IMR-90 (cell line): Measurements from ENCODE around the gene DOK1. TPM values are rescaled to one million over a fixed set of nuclear protein-coding genes. Genes with fewer than 3 reads are reported as not detected.

ENCODE experiments used
- ATAC-seq: fragments of 200-7000 bp; cut with Tn5 transposase; 2 replicates; pipeline ENCODE4 v1.9.1; 2020; ENCODE audit warnings: low read depth, mild to moderate bottlenecking, moderate library complexity
- BruUV-seq: library from RNA; stranded (reverse); fragments of 400-500 nt; replicated peaks from 2 replicates; lab custom pipeline; 2021; lab: Mats Ljungman, UMichigan
- CTCF ChIA-PET: fragments of 300-600 bp; formaldehyde crosslinking; extraction: SDS; loops from one replicate; lab custom pipeline; 2021; ENCODE audit warnings: antibody characterized with exemption; lab: Yijun Ruan, JAX
- POLR2A ChIA-PET: fragments of 300-600 bp; sonication (Branson Sonifier 250); formaldehyde crosslinking; loops from one replicate; lab custom pipeline; 2022; ENCODE audit warnings: antibody characterized with exemption; ENCODE audit not compliant: unreplicated experiment; lab: Charles Lee
- DNase-seq: peaks from one replicate; pipeline ENCODE4 v3.0.0; 2013
- H2AFZ ChIP-seq: replicated peaks from 2 replicates; pipeline ENCODE3; 2013; ENCODE audit warnings: low read length, mild to moderate bottlenecking; ENCODE audit not compliant: poor library complexity
- H2AK5ac ChIP-seq: 2 replicates; pipeline ENCODE4 v1.6.1; 2013; ENCODE audit warnings: low read depth, low read length, inconsistent platforms
- H2AK9ac ChIP-seq: replicated peaks from 2 replicates; pipeline ENCODE3; 2013; ENCODE audit warnings: mild to moderate bottlenecking, low read depth, low read length, moderate library complexity; ENCODE audit not compliant: poor library complexity
- H2BK120ac ChIP-seq: 2 replicates; pipeline ENCODE4 v1.6.1; 2013; ENCODE audit warnings: low read depth, low read length, inconsistent platforms
- H2BK15ac ChIP-seq: 3 replicates; pipeline ENCODE4 v1.6.1; 2013; ENCODE audit warnings: low read depth, low read length, inconsistent platforms
- H2BK20ac ChIP-seq: 2 replicates; pipeline ENCODE4 v1.6.1; 2013; ENCODE audit warnings: low read depth, mild to moderate bottlenecking, inconsistent platforms, low read length, moderate library complexity
- H2BK5ac ChIP-seq: 2 replicates; pipeline ENCODE4 v1.6.1; 2013; ENCODE audit warnings: mild to moderate bottlenecking, low read depth, low read length, inconsistent platforms; ENCODE audit not compliant: poor library complexity, severe bottlenecking
- H3K14ac ChIP-seq: replicated peaks from 2 replicates; pipeline ENCODE4 v1.6.1; 2013; ENCODE audit warnings: low read depth, low read length, inconsistent platforms
- H3K18ac ChIP-seq: 2 replicates; pipeline ENCODE4 v1.6.1; 2013; ENCODE audit warnings: low read depth, low read length, control low read depth
- H3K23ac ChIP-seq: 2 replicates; pipeline ENCODE4 v1.6.1; 2013; ENCODE audit warnings: low read depth, low read length, inconsistent platforms
- H3K27ac ChIP-seq: 2 replicates; pipeline ENCODE4 v1.5.1; 2013; ENCODE audit warnings: mild to moderate bottlenecking, control low read depth, low read length; ENCODE audit not compliant: insufficient read depth
- H3K27me3 ChIP-seq: 2 replicates; pipeline ENCODE4 v1.6.1; 2013; ENCODE audit warnings: low read length; ENCODE audit not compliant: control insufficient read depth, insufficient read depth
- H3K36me3 ChIP-seq: 2 replicates; pipeline ENCODE4 v1.6.1; 2013; ENCODE audit warnings: low read length, mixed read lengths; ENCODE audit not compliant: control insufficient read depth, insufficient read depth
- H3K4ac ChIP-seq: 2 replicates; pipeline ENCODE4 v1.6.1; 2013; ENCODE audit warnings: low read depth, low read length, inconsistent platforms
- H3K4me1 ChIP-seq: 2 replicates; pipeline ENCODE4 v1.6.1; 2013; ENCODE audit warnings: low read length, mixed read lengths; ENCODE audit not compliant: control insufficient read depth, insufficient read depth
- H3K4me2 ChIP-seq: 2 replicates; pipeline ENCODE4 v1.6.1; 2013; ENCODE audit warnings: low read depth, mild to moderate bottlenecking, control low read depth, low read length, moderate library complexity
- H3K4me3 ChIP-seq: 2 replicates; pipeline ENCODE4 v1.5.1; 2013; ENCODE audit warnings: low read depth, mild to moderate bottlenecking, control low read depth, low read length, moderate library complexity; ENCODE audit not compliant: insufficient read depth
- H3K56ac ChIP-seq: 2 replicates; pipeline ENCODE4 v1.6.1; 2013; ENCODE audit warnings: low read length, inconsistent platforms; ENCODE audit not compliant: insufficient read depth; ENCODE audit errors: extremely low read depth
- H3K79me1 ChIP-seq, 2 experiments: 2 replicates each; pipeline ENCODE4 v1.6.1; 2013; ENCODE audit warnings: low read length in 2 of 2, inconsistent platforms in 1 of 2, low read depth in 1 of 2
- H3K9ac ChIP-seq: 2 replicates; pipeline ENCODE4 v1.6.1; 2013; ENCODE audit warnings: low read depth, low read length, control low read depth
- H3K9me1 ChIP-seq: 2 replicates; pipeline ENCODE4 v1.6.1; 2013; ENCODE audit warnings: low read length, inconsistent platforms; ENCODE audit not compliant: insufficient read depth
- H3K9me3 ChIP-seq: 2 replicates; pipeline ENCODE4 v1.6.1; 2013; ENCODE audit warnings: low read length; ENCODE audit not compliant: control insufficient read depth, insufficient read depth
- H4K20me1 ChIP-seq: 2 replicates; pipeline ENCODE4 v1.6.1; 2013; ENCODE audit warnings: low read length, inconsistent platforms; ENCODE audit not compliant: insufficient read depth
- H4K5ac ChIP-seq: 2 replicates; pipeline ENCODE4 v1.6.1; 2013; ENCODE audit warnings: mild to moderate bottlenecking, low read depth, low read length, control low read depth
- H4K8ac ChIP-seq, 2 experiments: 2 replicates each; pipeline ENCODE4 v1.6.1; 2013; ENCODE audit warnings: low read depth in 2 of 2, low read length in 2 of 2, control low read depth in 1 of 2, inconsistent platforms in 1 of 2
- H4K91ac ChIP-seq: 2 replicates; pipeline ENCODE4 v1.6.1; 2013; ENCODE audit warnings: low read depth, low read length, inconsistent platforms; ENCODE audit not compliant: insufficient read depth
- BHLHE40 ChIP-seq: fragments of 150-350 bp; IDR thresholded peaks from 2 replicates; pipeline ENCODE4 v1.6.1; 2016; ENCODE audit warnings: mild to moderate bottlenecking, low read depth, low read length
- CHD1 ChIP-seq: IDR thresholded peaks from 2 replicates; pipeline ENCODE4 v1.6.1; 2012; ENCODE audit warnings: low read depth, low read length, improper control_type of control experiment
- CTCF ChIP-seq: conservative IDR thresholded peaks from 2 replicates; pipeline ENCODE4 v1.5.1; 2012; ENCODE audit warnings: mild to moderate bottlenecking, low read depth, low read length, improper control_type of control experiment
- ELK1 ChIP-seq: fragments of 150-350 bp; IDR thresholded peaks from 2 replicates; pipeline ENCODE4 v1.6.1; 2016; ENCODE audit warnings: low read depth, mild to moderate bottlenecking, low read length, moderate library complexity, borderline replicate concordance
- MAFK ChIP-seq: IDR thresholded peaks from 2 replicates; pipeline ENCODE4 v1.6.1; 2012; ENCODE audit warnings: low read depth, low read length, improper control_type of control experiment
- MAZ ChIP-seq: IDR thresholded peaks from 2 replicates; pipeline ENCODE4 v1.6.1; 2012; ENCODE audit warnings: low read depth, mild to moderate bottlenecking, low read length, improper control_type of control experiment, moderate library complexity, borderline replicate concordance
- MXI1 ChIP-seq: IDR thresholded peaks from 2 replicates; pipeline ENCODE4 v1.6.1; 2012; ENCODE audit warnings: low read depth, mild to moderate bottlenecking, low read length, moderate library complexity, borderline replicate concordance
- NFE2L2 ChIP-seq: fragments of 150-350 bp; IDR thresholded peaks from 2 replicates; pipeline ENCODE4 v1.6.1; 2016; ENCODE audit warnings: low read depth, mild to moderate bottlenecking, low read length
- POLR2A ChIP-seq: IDR thresholded peaks from 2 replicates; pipeline ENCODE4 v1.6.1; 2012; ENCODE audit warnings: mild to moderate bottlenecking, low read depth, low read length
- RAD21 ChIP-seq: IDR thresholded peaks from 2 replicates; pipeline ENCODE4 v1.6.1; 2012; ENCODE audit warnings: low read length, improper control_type of control experiment
- RFX5 ChIP-seq: IDR thresholded peaks from 2 replicates; pipeline ENCODE4 v1.8.0; 2012; ENCODE audit warnings: low read depth, mild to moderate bottlenecking, low read length, moderate library complexity
- SMC3 ChIP-seq: fragments of 150-350 bp; IDR thresholded peaks from 2 replicates; pipeline ENCODE4 v1.6.1; 2016; ENCODE audit warnings: low read depth, mild to moderate bottlenecking, antibody characterized with exemption, low read length, moderate library complexity
- USF2 ChIP-seq: fragments of 150-350 bp; IDR thresholded peaks from 2 replicates; pipeline ENCODE4 v1.6.1; 2017; ENCODE audit warnings: mild to moderate bottlenecking, antibody characterized with exemption, low read length, low read depth
- WGBS, 2 experiments: methylation state at CpG; one replicate each; pipeline versions ENCODE4 v1.1.5 to v1.1.7; 2013; ENCODE audit warnings: missing lambda C conversion rate in 2 of 2; ENCODE audit not compliant: insufficient read length in 1 of 2; ENCODE audit errors: extremely low coverage in 2 of 2; 5-methylcytosine and 5-hydroxymethylcytosine counted together
- dilution Hi-C: fragments of 300-500 bp; cut with HindIII; formaldehyde crosslinking; loops from one replicate; pipeline ENCODE4 v1.14.3; 2018; ENCODE audit warnings: low sequenced_read_pairs; ENCODE audit not compliant: unreplicated experiment
- in situ Hi-C: fragments of 300-500 bp; cut with MboI; formaldehyde crosslinking; loops from 3 replicates; pipeline ENCODE4 v1.14.3; 2019; ENCODE audit warnings: low sequenced_read_pairs, inconsistent platforms, mixed read lengths
- intact Hi-C: fragments of 100-400 bp; cut with micrococcal nuclease; formaldehyde crosslinking; loops from 2 replicates; pipeline ENCODE4 v1.10.0; 2022
- polyA plus RNA-seq, 3 experiments: library from polyadenylated mRNA; depleted of rRNA; stranded (reverse); fragments of >200 nt; gene quantifications; 2 replicates each; pipeline ENCODE4 v1.2.3, GENCODE V29; 2012; ENCODE audit warnings: low replicate concordance in 1 of 3
- total RNA-seq: library from RNA; depleted of rRNA; stranded (reverse); fragments of >200 nt; gene quantifications from 2 replicates; pipeline ENCODE4 v1.2.3, GENCODE V29; 2012

The DOK1 gene
- total and polyA plus RNA-seq, 2 of the 4 experiments (the other 2 are of a cell fraction), result 15.4 to 17.6 TPM

- dilution Hi-C loops, result no loop called here
These were observed 24.9 kb upstream of the DOK1 start, which contains the start of the genes AUP1 and HTRA2 for GRCh38 chr2:74529357-74530238. TSS of gene AUP1 (minus strand) at chr2:74529706. CDS start at chr2:74529629, 77 bp downstream. TSS of gene HTRA2 (plus strand) at chr2:74529933. CDS start at chr2:74530007, 74 bp downstream.

More at GRCh38 chr2:74529357-74530238, 24.9 kb upstream of the DOK1 start, which contains the start of the genes AUP1 and HTRA2:
- peak within 1 kb of the TSS; percentile 95 for H3K4me2 ChIP-seq
- H3K27ac ChIP-seq, result peak within 1 kb of the TSS; percentile 85
- peak within 1 kb of the TSS; percentile 99 for H2AFZ ChIP-seq
- intact Hi-C loops, result loop anchor here (1.0 to 2.0 kb wide), 3 partner anchors 46 to 58 kb away; partner anchors contain the start of gene TTC31
- H2BK15ac ChIP-seq, result peak within 1 kb of the TSS; percentile 10; the same call in 1 of the 3 replicates
- H3K9ac ChIP-seq, result peak within 1 kb of the TSS; percentile 93
- peak within 1 kb of the TSS; percentile 90 for H3K4ac ChIP-seq
- peak within 1 kb of the TSS; percentile 96 for H2AK5ac ChIP-seq
- H3K4me1 ChIP-seq, result peaks cover 12% of the 10 kb centered on the region
- H3K79me1 ChIP-seq, result peaks cover 32 to 57% of the 10 kb centered on the region in 2 experiments
- peak within 1 kb of the TSS; percentile 92 for H3K23ac ChIP-seq
- peak within 1 kb of the TSS; percentile 88 for H2BK5ac ChIP-seq
- peak within 1 kb of the TSS; percentile 97 for H3K14ac ChIP-seq
- peak; percentile 93 for ATAC-seq
- BruUV-seq, result no TSS peak
- DNase-seq, result peak; percentile 99
- H3K36me3 ChIP-seq, result peaks cover 44% of the 10 kb centered on the region
- peak within 1 kb of the TSS; percentile 100 for H2AK9ac ChIP-seq
- ChIA-PET CTCF (interaction anchor here (0.6 kb wide), 1 partner anchor 55 kb away, joined by 4 read pairs; no protein-coding TSS in a partner anchor), POLR2A (interaction anchor here (0.5 to 0.6 kb wide), 2 partner anchors 56 to 121 kb away, joined by 4 read pairs; no protein-coding TSS in a partner anchor)
- H4K5ac ChIP-seq, result peak within 1 kb of the TSS; percentile 55
- peak within 1 kb of the TSS; percentile 77 for H2BK120ac ChIP-seq
- H3K9me1 ChIP-seq, result peaks cover 19% of the 10 kb centered on the region
- no peaks in the 10 kb centered on the region for H3K9me3 ChIP-seq
- peak within 1 kb of the TSS; percentile 93 for H3K4me3 ChIP-seq
- 0% methylated on average over 42 of the region's 87 CpGs; no CpG with 5 or more reads in 1 of the 2 experiments for WGBS, 2 experiments
- peak within 1 kb of the TSS; percentile 92 for H3K56ac ChIP-seq
- peak within 1 kb of the TSS; percentile 79 for H4K91ac ChIP-seq
- no peaks in the 10 kb centered on the region for H3K27me3 ChIP-seq
- peak within 1 kb of the TSS; percentile 78 to 95 for H4K8ac ChIP-seq
- in situ Hi-C loops, result no loop called here
- H2BK20ac ChIP-seq, result no peak within 1 kb of the TSS; the same call in 1 of the 2 replicates
- H4K20me1 ChIP-seq, result peaks cover 13% of the 10 kb centered on the region
- TF ChIP-seq CTCF (no peak), POLR2A (peak; percentile 93), MAFK (no peak), MAZ (peak; percentile 67; the same call in 1 of the 2 replicates), BHLHE40 (0 out of 2 replicates have a peak, but pooled peaks have one; percentile 13), USF2 (no peak), RFX5 (no peak), ELK1 (no peak), NFE2L2 (no peak; the same call in 1 of the 2 replicates), RAD21 (peak; percentile 6), CHD1 (no peak), MXI1 (peak; percentile 93), SMC3 (no peak)
- peak within 1 kb of the TSS; percentile 9 for H3K18ac ChIP-seq
